Stimulated activated naive CD8-positive, alpha-beta T cell treated with anti-CD3 and anti-CD28 coated beads, Interleukin-15, amount 100 ng/mL, for 72 hours (primary cell): Measurements from ENCODE around the gene GLIPR2.

Source experiments
- ATAC-seq: fragments of 150-1000 bp; cut with Tn5 transposase; 2 replicates; pipeline ENCODE4 v1.10.0; 2021; ENCODE audit warnings: mild to moderate bottlenecking, moderate library complexity
- DNase-seq, 2 donors: peaks; one replicate each; pipeline ENCODE4 v3.0.0; 2021 to 2022
- H3K27ac Mint-ChIP-seq, 2 donors: one replicate each; pipeline ENCODE4 v1.8.0; 2022; ENCODE audit warnings: mild to moderate bottlenecking in 2 of 2, mixed read lengths in 2 of 2, moderate library complexity in 2 of 2
- H3K27me3 Mint-ChIP-seq: one replicate; pipeline ENCODE4 v1.8.0; 2022; ENCODE audit warnings: mixed read lengths
- H3K4me1 Mint-ChIP-seq: one replicate; pipeline ENCODE4 v1.8.0; 2022; ENCODE audit warnings: mild to moderate bottlenecking, mixed read lengths
- H3K4me3 Mint-ChIP-seq, 2 donors: one replicate each; pipeline ENCODE4 v1.8.0; 2022; ENCODE audit warnings: mild to moderate bottlenecking in 2 of 2, mixed read lengths in 2 of 2, moderate library complexity in 1 of 2
- H3K9me3 Mint-ChIP-seq, 2 donors: one replicate each; pipeline ENCODE4 v1.8.0; 2022; ENCODE audit warnings: mixed read lengths in 2 of 2

GLIPR2 gene

GRCh38 chr9:36210722-36211121 is 74.2 kb downstream of the GLIPR2 start:
- Mint-ChIP-seq H3K27ac (peak overlapping the region in 1 of 2 donors; percentile 4), H3K4me1 (peaks cover 51% of the 10 kb centered on the region), H3K4me3 (no peak overlapping the region), H3K27me3 (no peaks in the 10 kb centered on the region), H3K9me3 (no peaks in the 10 kb centered on the region)
- ATAC-seq (no peak), DNase-seq (no peak)

GRCh38 chr9:36211510-36211909 is 75.0 kb downstream of the GLIPR2 start:
- no peaks in the 10 kb centered on the region for H3K9me3 Mint-ChIP-seq
- DNase-seq (no peak), ATAC-seq (no peak)
- no peak overlapping the region for H3K4me3 Mint-ChIP-seq
- peaks cover 43% of the 10 kb centered on the region for H3K4me1 Mint-ChIP-seq
- no peak overlapping the region for H3K27ac Mint-ChIP-seq
- no peaks in the 10 kb centered on the region for H3K27me3 Mint-ChIP-seq

- Mint-ChIP-seq H3K27ac (peak overlapping the region in 1 of 2 donors; percentile 88), H3K9me3 (no peaks in the 10 kb centered on the region), H3K4me3 (no peak overlapping the region), H3K4me1 (peaks cover 42% of the 10 kb centered on the region), H3K27me3 (no peaks in the 10 kb centered on the region)
- ATAC-seq (no peak), DNase-seq (no peak)
These were observed 76.9 kb downstream of the GLIPR2 start for GRCh38 chr9:36213387-36213786.
